ENCODE measurements around the gene SPTLC3. TPM values are rescaled to one million over a fixed set of nuclear protein-coding genes. Genes with fewer than 3 reads are reported as not detected.
"Not testable (repeated sequence)": the region's sequence is repeated elsewhere in the genome, so short reads cannot be mapped to it uniquely, and the experiment has no call there.

SPTLC3 gene
- total RNA-seq, 2 experiments from 2014 or later, result not detected

GRCh38 chr20:12977328-12978125 is 31.2 kb upstream of the SPTLC3 start:
- Mint-ChIP-seq H3K36me3 (ENCODE audit: low read depth) (no peaks in the 10 kb centered on the region), H3K9me3 (no peaks in the 10 kb centered on the region), H3K27ac (no peak overlapping the region), H3K4me1 (no peaks in the 10 kb centered on the region), H3K4me3 (no peak overlapping the region), H3K27me3 (no peaks in the 10 kb centered on the region)
- ChIA-PET POLR2A (no interaction called here), CTCF (no interaction called here)
- no peak for DNase-seq

DNA sequence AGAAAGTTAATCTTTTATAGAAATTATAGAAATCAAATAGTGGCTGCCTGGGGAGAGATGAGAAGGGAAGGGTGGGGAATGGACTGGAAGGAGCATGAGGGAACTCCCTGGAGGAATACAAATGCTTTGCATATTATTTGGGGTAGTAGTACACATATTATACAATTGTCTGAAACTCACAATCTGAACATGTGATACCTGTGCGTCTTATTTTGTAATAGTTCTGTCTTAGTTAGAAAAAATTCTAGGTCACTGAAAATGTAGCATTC is 30.7 kb upstream of the SPTLC3 start:
- Mint-ChIP-seq H3K9me3 (no peaks in the 10 kb centered on the region), H3K36me3 (ENCODE audit: low read depth) (no peaks in the 10 kb centered on the region), H3K4me1 (no peaks in the 10 kb centered on the region), H3K27me3 (no peaks in the 10 kb centered on the region), H3K27ac (no peak overlapping the region), H3K4me3 (no peak overlapping the region)
- no peak for DNase-seq
- CTCF ChIA-PET, result no interaction called here
- POLR2A ChIA-PET, result no interaction called here

- POLR2A ChIA-PET, result no interaction called here
- CTCF ChIA-PET, result no interaction called here
- H3K36me3 Mint-ChIP-seq (ENCODE audit: low read depth), result no peaks in the 10 kb centered on the region
- H3K9me3 Mint-ChIP-seq, result no peaks in the 10 kb centered on the region
- H3K4me1 Mint-ChIP-seq, result no peaks in the 10 kb centered on the region
- H3K27ac Mint-ChIP-seq, result no peak overlapping the region
- H3K27me3 Mint-ChIP-seq, result no peaks in the 10 kb centered on the region
- H3K4me3 Mint-ChIP-seq, result no peak overlapping the region
- DNase-seq, result no peak
Measured at GRCh38 chr20:12978613-12979495, 29.9 kb upstream of the SPTLC3 start.

GRCh38 chr20:12979713-12980112 is 29.1 kb upstream of the SPTLC3 start:
- H3K27me3 Mint-ChIP-seq; POLR2A ChIA-PET; H3K4me3 Mint-ChIP-seq; H3K4me1 Mint-ChIP-seq; DNase-seq; H3K9me3 Mint-ChIP-seq; H3K27ac Mint-ChIP-seq; H3K36me3 Mint-ChIP-seq (ENCODE audit: low read depth); CTCF ChIA-PET: not testable (repeated sequence)

GRCh38 chr20:12982098-12982497 is 26.7 kb upstream of the SPTLC3 start:
- no peaks in the 10 kb centered on the region for H3K9me3 Mint-ChIP-seq
- ChIA-PET POLR2A (no interaction called here), CTCF (no interaction called here)
- no peaks in the 10 kb centered on the region for H3K36me3 Mint-ChIP-seq (ENCODE audit: low read depth)
- H3K4me3 Mint-ChIP-seq, result no peak overlapping the region
- H3K4me1 Mint-ChIP-seq, result no peaks in the 10 kb centered on the region
- H3K27me3 Mint-ChIP-seq, result no peaks in the 10 kb centered on the region
- no peak overlapping the region for H3K27ac Mint-ChIP-seq
- no peak for DNase-seq

GRCh38 chr20:12984069-12984765 is 24.6 kb upstream of the SPTLC3 start:
- H3K27me3 Mint-ChIP-seq, result no peaks in the 10 kb centered on the region

DNA sequence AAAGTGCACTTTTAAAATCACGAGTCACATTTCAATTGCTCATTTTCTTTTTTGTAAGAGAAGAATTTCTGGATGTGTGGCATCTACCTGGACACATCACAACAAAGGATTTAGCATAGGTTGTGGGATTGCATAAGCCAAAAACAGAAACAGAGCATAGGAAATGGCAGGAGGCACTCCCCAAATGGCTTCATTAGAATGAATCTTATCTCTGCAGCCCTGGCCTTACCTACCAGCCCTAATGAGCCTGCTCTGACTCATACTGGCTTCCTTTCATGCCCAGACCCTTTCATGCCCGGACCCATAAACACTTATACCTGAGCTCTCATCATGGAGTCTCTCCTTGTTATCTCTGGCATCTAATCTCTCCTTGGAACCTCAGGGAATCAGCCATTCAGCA is 23.9 kb upstream of the SPTLC3 start:
- H3K36me3 Mint-ChIP-seq (ENCODE audit: low read depth), result no peaks in the 10 kb centered on the region
- H3K27ac Mint-ChIP-seq, result no peak overlapping the region
- H3K27me3 Mint-ChIP-seq, result no peaks in the 10 kb centered on the region
- ChIA-PET POLR2A (no interaction called here), CTCF (no interaction called here)
- no peaks in the 10 kb centered on the region for H3K4me1 Mint-ChIP-seq
- H3K4me3 Mint-ChIP-seq, result no peak overlapping the region
- DNase-seq, result no peak
- no peaks in the 10 kb centered on the region for H3K9me3 Mint-ChIP-seq

More at GRCh38 chr20:12984069-12984765, 24.6 kb upstream of the SPTLC3 start:
- H3K9me3 Mint-ChIP-seq, result no peaks in the 10 kb centered on the region
- DNase-seq, result no peak
- no peaks in the 10 kb centered on the region for H3K4me1 Mint-ChIP-seq
- ChIA-PET CTCF (no interaction called here), POLR2A (no interaction called here)
- H3K4me3 Mint-ChIP-seq, result no peak overlapping the region
- H3K36me3 Mint-ChIP-seq (ENCODE audit: low read depth), result no peaks in the 10 kb centered on the region
- H3K27ac Mint-ChIP-seq, result no peak overlapping the region

- DNase-seq, result no peak
- POLR2A ChIA-PET, result no interaction called here
- Mint-ChIP-seq H3K36me3 (ENCODE audit: low read depth) (no peaks in the 10 kb centered on the region), H3K4me1 (no peaks in the 10 kb centered on the region), H3K4me3 (no peak overlapping the region), H3K27ac (no peak overlapping the region), H3K27me3 (no peaks in the 10 kb centered on the region), H3K9me3 (no peaks in the 10 kb centered on the region)
- CTCF ChIA-PET, result no interaction called here
Measured at GRCh38 chr20:12987261-12987660, 21.5 kb upstream of the SPTLC3 start.

- Mint-ChIP-seq H3K9me3 (no peaks in the 10 kb centered on the region), H3K4me3 (no peak overlapping the region), H3K27me3 (no peaks in the 10 kb centered on the region), H3K36me3 (ENCODE audit: low read depth) (no peaks in the 10 kb centered on the region), H3K27ac (no peak overlapping the region), H3K4me1 (no peaks in the 10 kb centered on the region)
- ChIA-PET CTCF (no interaction called here), POLR2A (no interaction called here)
- no peak for DNase-seq
Measured at GRCh38 chr20:12989586-12990115, 19.1 kb upstream of the SPTLC3 start.

- no peak for DNase-seq
- no peak overlapping the region for H3K27ac Mint-ChIP-seq
- POLR2A ChIA-PET, result no interaction called here
- no peaks in the 10 kb centered on the region for H3K4me1 Mint-ChIP-seq
- no peaks in the 10 kb centered on the region for H3K27me3 Mint-ChIP-seq
- CTCF ChIA-PET, result no interaction called here
- H3K9me3 Mint-ChIP-seq, result no peaks in the 10 kb centered on the region
- no peaks in the 10 kb centered on the region for H3K36me3 Mint-ChIP-seq (ENCODE audit: low read depth)
- no peak overlapping the region for H3K4me3 Mint-ChIP-seq
Measured at GRCh38 chr20:12997128-12997655, 11.6 kb upstream of the SPTLC3 start.

DNA sequence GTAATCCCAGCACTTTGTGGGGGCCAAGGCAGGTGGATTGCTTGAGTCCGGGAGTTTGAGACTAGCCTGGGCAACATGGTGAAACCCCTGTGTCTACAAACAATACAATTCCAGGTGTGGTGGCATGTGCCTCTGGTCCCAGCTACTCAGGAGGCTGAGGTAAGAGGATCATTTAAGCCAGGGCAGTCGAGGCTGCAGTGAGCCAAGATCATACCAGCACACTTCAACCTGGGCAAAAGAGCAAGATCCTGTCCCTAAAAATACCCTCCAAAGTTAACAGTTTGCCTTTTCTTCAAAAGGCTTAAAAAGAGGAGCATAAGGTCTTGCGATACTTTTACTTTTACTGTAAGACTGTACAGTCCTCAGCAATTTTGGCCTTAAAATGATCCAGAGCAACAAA is 10.7 kb upstream of the SPTLC3 start:
- Mint-ChIP-seq H3K27me3 (no peaks in the 10 kb centered on the region), H3K4me3 (no peak overlapping the region), H3K27ac (no peak overlapping the region), H3K36me3 (ENCODE audit: low read depth) (no peaks in the 10 kb centered on the region), H3K9me3 (no peaks in the 10 kb centered on the region), H3K4me1 (no peaks in the 10 kb centered on the region)
- DNase-seq, result no peak
- POLR2A ChIA-PET, result no interaction called here
- CTCF ChIA-PET, result no interaction called here

DNA sequence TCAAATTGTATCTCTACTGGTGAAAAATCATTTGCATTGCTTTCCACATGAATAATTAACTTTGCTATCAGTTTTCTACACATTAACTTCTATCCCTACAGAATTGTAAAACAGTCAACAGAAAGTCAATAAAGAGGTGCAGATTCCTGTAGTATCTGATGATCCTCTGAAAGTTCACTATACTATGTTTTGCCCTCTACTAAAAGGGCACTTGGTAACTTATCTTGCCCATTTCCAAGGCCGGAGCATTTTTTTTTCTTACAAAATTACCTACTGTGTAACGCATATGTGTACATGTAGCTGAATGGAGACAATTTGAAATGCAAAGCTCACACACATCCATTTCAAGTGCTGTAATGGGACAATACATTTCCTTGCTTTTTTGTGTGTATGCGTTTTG is 9.6 kb upstream of the SPTLC3 start:
- no peak overlapping the region for H3K4me3 Mint-ChIP-seq
- H3K27me3 Mint-ChIP-seq, result no peaks in the 10 kb centered on the region
- H3K9me3 Mint-ChIP-seq, result no peaks in the 10 kb centered on the region
- CTCF ChIA-PET, result no interaction called here
- H3K36me3 Mint-ChIP-seq (ENCODE audit: low read depth), result no peaks in the 10 kb centered on the region
- no peaks in the 10 kb centered on the region for H3K4me1 Mint-ChIP-seq
- POLR2A ChIA-PET, result no interaction called here
- H3K27ac Mint-ChIP-seq, result no peak overlapping the region
- no peak for DNase-seq

GRCh38 chr20:13002251-13002650 is 6.5 kb upstream of the SPTLC3 start:
- Mint-ChIP-seq H3K36me3 (ENCODE audit: low read depth) (no peaks in the 10 kb centered on the region), H3K4me3 (no peak overlapping the region), H3K4me1 (no peaks in the 10 kb centered on the region), H3K9me3 (no peaks in the 10 kb centered on the region), H3K27ac (no peak overlapping the region), H3K27me3 (no peaks in the 10 kb centered on the region)
- no peak for DNase-seq
- POLR2A ChIA-PET, result no interaction called here
- CTCF ChIA-PET, result no interaction called here
